HepG2 (cell line): ENCODE results near the gene SRP14. TPM values are rescaled to one million over a fixed set of nuclear protein-coding genes. Genes with fewer than 3 reads are reported as not detected.
A peak's percentile ranks its signal among the peaks of the same experiment; 100 is the strongest.

Experiments used
- ATAC-seq: fragments of 200-7000 bp; cut with Tn5 transposase; 3 replicates; pipeline ENCODE4 v1.9.1; 2020; ENCODE audit warnings: mild to moderate bottlenecking, moderate library complexity
- BruUV-seq: library from RNA; stranded (reverse); fragments of 400-500 nt; replicated peaks from 2 replicates; lab custom pipeline; 2021; lab: Mats Ljungman, UMichigan
- CTCF ChIA-PET: fragments of 300-600 bp; formaldehyde crosslinking; extraction: SDS; loops from one replicate; lab custom pipeline; 2021; ENCODE audit warnings: low total read pairs, inconsistent platforms, low intra/inter-chr PET ratio; lab: Yijun Ruan, JAX
- POLR2A ChIA-PET: fragments of 350-600 bp; sonication (Branson Sonifier 250); formaldehyde crosslinking; loops from one replicate; lab custom pipeline; 2020; ENCODE audit warnings: antibody characterized with exemption, inconsistent platforms; lab: Yijun Ruan, JAX
- DNase-seq: peaks from one replicate; pipeline ENCODE4 v3.0.0-alpha.2; 2015; ENCODE audit warnings: low spot score
- FAIRE-seq: peaks from 3 replicates; lab custom pipeline; 2011; peaks lifted over from hg19 to GRCh38; lab: Jason Lieb, UNC
- H2AFZ ChIP-seq: one replicate; pipeline ENCODE4 v1.6.1; 2011; ENCODE audit warnings: low read length, inconsistent platforms
- H3K27ac ChIP-seq: fragments of 300-600 bp; 3 replicates; pipeline ENCODE4 v1.8.0; 2011; ENCODE audit warnings: mixed run types, mild to moderate bottlenecking, mixed read lengths, low read length, inconsistent platforms; ENCODE audit not compliant: insufficient read depth; ENCODE audit errors: extremely low read length
- H3K27me3 ChIP-seq, 2 experiments: fragments of 200-600 bp in 1 of 2; 2 replicates in 1 of 2; 3 replicates in 1 of 2; pipeline versions ENCODE4 v1.6.0 to v1.8.0; 2011; ENCODE audit warnings: low read length in 2 of 2, mild to moderate bottlenecking in 2 of 2, moderate library complexity in 2 of 2, inconsistent platforms in 1 of 2; ENCODE audit not compliant: insufficient read depth in 2 of 2, control insufficient read depth in 1 of 2
- H3K36me3 ChIP-seq, 2 experiments: fragments of 200-600 bp in 1 of 2; replicated peaks in 1 of 2; 2 replicates in 1 of 2; 3 replicates in 1 of 2; pipeline versions ENCODE4 v1.5.1 to v1.8.0; 2011; ENCODE audit warnings: low read length in 2 of 2, inconsistent platforms in 1 of 2; ENCODE audit not compliant: insufficient read depth in 2 of 2, control insufficient read depth in 1 of 2
- H3K4me1 ChIP-seq: 2 replicates; pipeline ENCODE4 v1.5.1; 2012; ENCODE audit warnings: low read length, inconsistent platforms; ENCODE audit not compliant: insufficient read depth
- H3K4me2 ChIP-seq: 2 replicates; pipeline ENCODE4 v1.6.0; 2011; ENCODE audit warnings: low read depth, low read length, inconsistent platforms
- H3K4me3 ChIP-seq, 3 experiments: fragments of 200-600 bp in 1 of 3; sonication (generic), shearing (Covaris generic) in 1 of 3; replicated peaks in 1 of 3; 2 replicates each; pipeline ENCODE4 v1.5.1; 2011 to 2016; ENCODE audit warnings: low read length in 3 of 3, inconsistent platforms in 2 of 3, low read depth in 2 of 3, mild to moderate bottlenecking in 2 of 3, control low read depth in 1 of 3, mixed read lengths in 1 of 3; ENCODE audit not compliant: insufficient read depth in 1 of 3
- H3K79me2 ChIP-seq: one replicate; pipeline ENCODE4 v1.6.1; 2011; ENCODE audit warnings: low read length, inconsistent platforms; ENCODE audit not compliant: insufficient read depth
- H3K9ac ChIP-seq: 2 replicates; pipeline ENCODE4 v1.6.0; 2011; ENCODE audit warnings: mild to moderate bottlenecking, low read depth, low read length, inconsistent platforms; ENCODE audit not compliant: insufficient read depth
- H3K9me3 ChIP-seq: 2 replicates; pipeline ENCODE4 v1.5.1; 2012; ENCODE audit warnings: mild to moderate bottlenecking, low read length
- H4K20me1 ChIP-seq: 2 replicates; pipeline ENCODE4 v1.6.0; 2011; ENCODE audit warnings: inconsistent platforms, mild to moderate bottlenecking, low read length, moderate library complexity; ENCODE audit not compliant: insufficient read depth
- ATAD3A ChIP-seq: sonication (generic); formaldehyde crosslinking; IDR thresholded peaks from 2 replicates; pipeline ENCODE4 v1.4.0; 2020; ENCODE audit warnings: missing genetic modification reagents
- ETV5 ChIP-seq: IDR thresholded peaks from 2 replicates; pipeline ENCODE4 v1.6.1; 2018; ENCODE audit warnings: missing biosample characterization, missing genetic modification reagents, inconsistent platforms, borderline replicate concordance
- FOXA3 ChIP-seq: IDR thresholded peaks from 2 replicates; pipeline ENCODE4 v1.6.1; 2016; ENCODE audit warnings: missing genetic modification reagents, missing compliant biosample characterization
- GTF2F1 ChIP-seq: fragments of 150-350 bp; IDR thresholded peaks from 2 replicates; pipeline ENCODE4 v1.6.1; 2014; ENCODE audit warnings: low read length
- GTF3A ChIP-seq: sonication (generic); formaldehyde crosslinking; conservative IDR thresholded peaks from 2 replicates; pipeline ENCODE4 v1.4.0; 2020; ENCODE audit warnings: mild to moderate bottlenecking, missing genetic modification reagents
- HNRNPLL ChIP-seq: fragments of 200-400 bp; formaldehyde crosslinking; IDR thresholded peaks from 2 replicates; pipeline ENCODE4 v1.6.1; 2017; ENCODE audit warnings: mild to moderate bottlenecking, low read depth, low read length; ENCODE audit not compliant: poor library complexity, severe bottlenecking
- MTF1 ChIP-seq: sonication (generic); formaldehyde crosslinking; IDR thresholded peaks from 2 replicates; pipeline ENCODE4 v1.5.0; 2020; ENCODE audit warnings: missing genetic modification reagents
- MXD3 ChIP-seq: IDR thresholded peaks from 2 replicates; pipeline ENCODE4 v1.6.1; 2016; ENCODE audit warnings: mild to moderate bottlenecking, missing biosample characterization, missing genetic modification reagents
- REL ChIP-seq: sonication (generic); formaldehyde crosslinking; conservative IDR thresholded peaks from 2 replicates; pipeline ENCODE4 v1.8.0; 2022; ENCODE audit warnings: mild to moderate bottlenecking, missing genetic modification reagents, moderate library complexity
- SATB2 ChIP-seq: sonication (generic); formaldehyde crosslinking; IDR thresholded peaks from 2 replicates; pipeline ENCODE4 v1.5.0; 2020; ENCODE audit warnings: missing genetic modification reagents
- XRCC5 ChIP-seq: fragments of 200-400 bp; formaldehyde crosslinking; optimal IDR thresholded peaks from 2 replicates; pipeline ENCODE3; 2017; ENCODE audit warnings: mild to moderate bottlenecking, low read length
- ZBTB33 ChIP-seq: sonication (generic); formaldehyde crosslinking; IDR thresholded peaks from 2 replicates; pipeline ENCODE4 v1.4.0; 2020; ENCODE audit warnings: missing genetic modification reagents
- ZNF253 ChIP-seq: sonication (generic); formaldehyde crosslinking; IDR thresholded peaks from 2 replicates; pipeline ENCODE4 v1.8.0; 2022; ENCODE audit warnings: mild to moderate bottlenecking, missing genetic modification reagents, borderline replicate concordance
- ZNF709 ChIP-seq: sonication (generic); formaldehyde crosslinking; IDR thresholded peaks from 2 replicates; pipeline ENCODE4 v1.5.0; 2020; ENCODE audit warnings: mild to moderate bottlenecking, missing genetic modification reagents
- WGBS: methylation state at CpG from one replicate; pipeline ENCODE4 v1.1.6; 2017; ENCODE audit warnings: low lambda C conversion rate; 5-methylcytosine and 5-hydroxymethylcytosine counted together
- in situ Hi-C: cut with HindIII; loops from 2 replicates; pipeline ENCODE4 v1.10.0; 2017; ENCODE audit warnings: low pct_unique_long_range_greater_than_20kb; ENCODE audit not compliant: extremely low pct_ligation_motif_present
- intact Hi-C: fragments of 100-400 bp; cut with micrococcal nuclease; formaldehyde crosslinking; loops from one replicate; pipeline ENCODE4 v1.10.0; 2022; ENCODE audit not compliant: unreplicated experiment
- polyA plus RNA-seq, 8 experiments: library from polyadenylated mRNA; depleted of rRNA in 3 of 8; stranded (reverse) in 7 of 8; unstranded in 1 of 8; fragments of >200 nt; fragmentation: Illumina TruSeq in 4 of 8; extraction: Trizol in 4 of 8; gene quantifications; 2 replicates each; pipeline versions ENCODE4 v1.2.1 to v1.2.3, GENCODE V29; 2011 to 2016; ENCODE audit warnings: low read depth in 4 of 8, missing spikeins in 1 of 8, mixed read lengths in 1 of 8; ENCODE audit not compliant: insufficient read depth in 1 of 8
- total RNA-seq, 5 experiments: library from RNA; depleted of rRNA; stranded (reverse); fragments of >200 nt; fragmentation: Illumina TruSeq; extraction: Trizol; gene quantifications; 2 replicates each; pipeline ENCODE4 v1.2.3, GENCODE V29; 2016; ENCODE audit warnings: low read depth in 1 of 5

Gene SRP14
- total and polyA plus RNA-seq, 2 of the 13 experiments (the other 11 are each of a cell fraction or from before 2014, with no cell fraction given): 208 to 356 TPM

- FAIRE-seq (no peak), ATAC-seq (no peak), DNase-seq (no peak)
- ChIA-PET POLR2A (interaction anchor here (1.4 kb wide), 1 partner anchor 13 kb away, joined by 4 read pairs; no protein-coding TSS in a partner anchor), CTCF (no interaction called here)
- intact Hi-C loops (no loop called here), in situ Hi-C loops (no loop called here)
- WGBS: 87% methylated on average over 7 of the region's 8 CpGs
- Histone ChIP-seq H3K4me3 (no peak overlapping the region), H3K4me1 (peaks cover 41% of the 10 kb centered on the region), H3K27ac (no peak overlapping the region), H3K9ac (no peak overlapping the region), H3K36me3 (no peaks in the 10 kb centered on the region), H3K79me2 (no peaks in the 10 kb centered on the region), H2AFZ (no peak overlapping the region), H4K20me1 (no peaks in the 10 kb centered on the region), H3K4me2 (no peak overlapping the region), H3K27me3 (no peaks in the 10 kb centered on the region), H3K9me3 (no peaks in the 10 kb centered on the region)
- no TSS peak for BruUV-seq
- TF ChIP-seq GTF3A (no peak), ZNF709 (CRISPR knock-in tag) (no peak), MTF1 (CRISPR knock-in tag) (no peak), ZNF253 (CRISPR knock-in tag) (no peak), REL (CRISPR knock-in tag) (no peak), ZBTB33 (0 out of 2 replicates have a peak, but pooled peaks have one; percentile 23), XRCC5 (no peak), HNRNPLL (no peak), SATB2 (CRISPR knock-in tag) (no peak), GTF2F1 (no peak), ATAD3A (CRISPR knock-in tag) (no peak), FOXA3 (CRISPR knock-in tag) (0 out of 2 replicates have a peak, but pooled peaks have one; percentile 26), ETV5 (peak; percentile 7; the same call in 1 of the 2 replicates), MXD3 (CRISPR knock-in tag) (no peak)
Measured at GRCh38 chr15:40064231-40064894, 25.4 kb upstream of the SRP14 start.
